Measurements from ENCODE around the gene OXCT1.

Gene OXCT1

DNA sequence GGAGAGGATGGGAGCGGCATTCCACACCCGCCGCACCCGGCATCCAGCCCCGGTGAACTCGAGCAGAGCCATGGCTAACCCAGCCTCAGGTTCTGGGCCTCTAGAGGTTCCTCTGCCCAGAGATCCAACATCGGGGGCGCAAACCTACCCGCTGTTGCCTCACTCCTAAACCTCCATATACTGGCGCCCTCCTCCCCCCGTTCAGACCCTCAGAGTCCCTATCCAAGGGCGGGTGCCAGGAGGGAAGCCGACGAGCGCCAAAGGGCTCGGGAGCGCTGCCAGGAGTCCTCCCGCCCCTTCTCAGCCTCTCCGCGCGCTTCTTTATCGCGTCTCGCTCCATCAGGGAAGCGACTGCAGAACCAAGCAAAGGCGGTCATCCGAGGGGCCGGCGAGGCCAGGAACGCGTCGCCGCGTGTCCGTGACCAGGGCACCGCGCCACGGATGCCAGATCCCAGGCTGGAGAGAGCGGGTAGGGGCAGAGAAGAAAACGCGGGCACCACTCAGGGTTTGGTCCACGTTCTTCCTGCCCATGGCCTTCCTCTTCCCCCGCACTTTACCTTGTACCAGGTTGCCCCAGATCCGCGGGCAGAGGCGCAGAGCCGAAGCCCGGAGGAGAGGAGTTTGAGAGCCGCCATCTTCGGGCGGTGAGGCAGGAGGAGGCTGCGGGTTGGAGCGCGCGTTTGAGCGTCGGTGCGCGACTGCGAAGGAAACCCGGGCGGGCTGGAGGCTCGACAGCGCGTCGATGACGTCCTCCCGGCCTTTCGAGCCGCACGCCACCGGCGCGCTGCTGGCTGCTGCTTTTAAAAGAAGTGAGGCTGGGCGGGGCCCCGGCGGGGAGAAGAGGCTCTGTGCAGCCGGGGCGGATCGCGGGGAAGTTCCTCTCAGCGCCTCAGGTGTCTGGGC lies at the start of gene OXCT1:
OXCT1 (minus strand) TSS at position 702 of the 903 bp plus-strand sequence; CDS start at position 635, 67 bp downstream.
- DNase-seq, result peak; percentile 92

DNA sequence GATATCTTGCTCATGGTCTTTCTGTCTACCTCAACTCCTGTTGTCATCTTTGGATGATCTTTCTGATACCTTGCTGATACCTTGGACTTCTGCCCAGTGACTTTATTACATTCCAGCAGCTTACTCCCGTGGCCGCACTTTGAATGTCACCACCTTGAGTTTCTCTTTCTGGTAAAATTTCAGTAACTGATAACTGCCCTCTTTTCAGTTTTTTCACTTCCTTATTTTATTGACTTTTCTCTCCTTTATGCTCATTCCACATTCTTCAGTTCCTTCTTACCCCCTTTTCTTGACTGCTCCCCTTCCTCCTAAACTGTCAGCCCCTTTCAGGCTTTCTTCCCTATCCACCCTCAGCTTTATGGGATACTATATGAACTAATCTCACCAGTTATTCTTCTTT lies 47.9 kb upstream of the OXCT1 start:
- DNase-seq, result no peak

DNA sequence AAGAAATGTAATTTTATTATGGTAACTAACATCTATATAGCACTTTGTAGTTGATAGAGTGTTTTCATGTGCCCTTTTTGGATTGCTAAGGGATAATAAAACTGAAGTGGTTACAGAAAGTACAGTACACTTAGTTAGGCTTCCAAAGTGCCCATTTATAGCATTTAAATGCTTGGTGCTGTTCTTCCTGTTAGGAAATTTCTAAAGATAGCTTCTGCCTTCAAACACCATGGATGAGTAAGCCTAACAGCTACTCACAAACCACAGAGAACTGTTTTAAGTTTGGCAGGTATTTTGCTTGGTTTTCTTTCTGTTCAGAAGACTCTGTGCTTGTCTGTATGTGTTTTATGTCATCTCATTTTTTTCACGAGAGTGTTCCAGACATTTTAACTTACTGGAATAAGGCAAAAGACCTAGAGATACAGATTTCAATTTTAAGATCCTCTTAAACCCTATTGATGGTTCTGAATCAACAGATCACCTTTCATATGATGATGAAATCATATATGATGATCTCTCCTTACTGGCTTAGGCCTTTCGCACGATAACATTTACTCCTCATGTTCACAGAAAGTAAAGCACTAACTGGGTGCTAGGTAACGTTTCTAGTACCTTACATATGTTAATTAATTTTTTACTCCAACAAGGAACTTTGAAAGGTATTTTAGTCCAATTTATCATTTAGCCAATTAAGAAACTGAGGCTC lies 38.3 kb upstream of the OXCT1 start:
- DNase-seq, result no peak

DNA sequence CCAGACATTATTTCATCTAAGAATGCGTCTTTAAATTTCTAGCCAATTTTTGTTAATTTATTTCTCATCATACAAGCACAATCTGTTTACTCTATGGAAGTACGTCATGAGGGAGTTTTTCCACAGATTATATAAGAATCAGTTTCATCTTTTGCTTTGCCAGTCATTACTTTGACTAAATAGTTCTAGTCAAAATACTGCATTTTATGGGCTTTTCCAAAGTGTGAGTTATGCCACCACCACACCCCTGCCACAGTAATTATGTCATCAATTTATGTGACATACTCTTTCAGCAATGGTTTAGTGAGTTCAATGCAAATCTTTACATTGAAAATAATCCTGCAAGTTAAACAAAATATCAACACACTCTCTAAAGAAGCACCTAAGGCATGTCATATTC lies 35.9 kb upstream of the OXCT1 start:
- no peak for DNase-seq

DNA sequence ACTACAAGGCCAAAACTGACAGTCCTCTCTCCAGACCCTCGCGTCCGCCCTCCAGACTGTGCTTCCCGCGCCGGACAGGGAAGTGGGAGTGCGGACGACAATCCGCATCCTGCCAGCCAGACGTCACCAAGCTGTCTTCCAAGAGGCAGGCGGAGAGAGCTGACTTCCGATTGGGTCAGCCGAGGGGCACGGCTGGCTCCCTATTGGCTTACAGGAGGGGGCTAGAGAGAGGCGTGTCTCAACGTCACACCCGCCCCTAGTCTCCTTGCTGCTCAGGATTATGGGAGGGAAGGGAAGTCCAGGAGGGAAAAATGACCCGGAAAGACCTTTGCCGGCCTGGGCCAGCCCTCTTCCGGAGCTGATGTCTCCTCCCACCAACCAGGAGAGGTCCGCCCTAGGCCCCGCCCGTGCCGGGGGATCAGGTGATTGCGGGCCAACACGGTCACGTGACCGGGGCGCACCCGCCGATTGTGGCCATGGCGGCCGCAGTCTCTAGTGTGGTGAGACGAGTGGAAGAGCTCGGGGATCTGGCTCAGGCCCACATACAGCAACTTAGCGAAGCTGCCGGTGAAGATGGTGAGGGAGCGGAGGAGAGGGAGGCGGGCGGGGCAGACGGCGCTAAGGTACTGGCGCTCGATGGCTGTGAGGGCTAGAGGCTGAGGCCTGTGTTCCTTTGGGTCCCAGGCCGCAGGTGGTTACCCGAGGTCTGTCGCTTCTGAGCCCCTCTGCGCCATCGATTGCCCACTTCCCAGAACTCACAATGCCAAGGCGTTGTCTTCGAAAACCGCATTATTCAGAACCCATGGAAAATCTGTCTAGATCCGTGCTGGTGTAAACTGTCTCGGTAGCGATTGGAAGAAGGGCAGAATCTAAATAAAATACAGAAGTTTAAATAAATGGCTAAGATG lies 33.9 kb upstream of the OXCT1 start, which contains the start of gene RIMOC1:
RIMOC1 (plus strand) TSS at position 453 of the 908 bp plus-strand sequence; CDS start at position 477, 24 bp downstream.
- peak; percentile 99 for DNase-seq

DNA sequence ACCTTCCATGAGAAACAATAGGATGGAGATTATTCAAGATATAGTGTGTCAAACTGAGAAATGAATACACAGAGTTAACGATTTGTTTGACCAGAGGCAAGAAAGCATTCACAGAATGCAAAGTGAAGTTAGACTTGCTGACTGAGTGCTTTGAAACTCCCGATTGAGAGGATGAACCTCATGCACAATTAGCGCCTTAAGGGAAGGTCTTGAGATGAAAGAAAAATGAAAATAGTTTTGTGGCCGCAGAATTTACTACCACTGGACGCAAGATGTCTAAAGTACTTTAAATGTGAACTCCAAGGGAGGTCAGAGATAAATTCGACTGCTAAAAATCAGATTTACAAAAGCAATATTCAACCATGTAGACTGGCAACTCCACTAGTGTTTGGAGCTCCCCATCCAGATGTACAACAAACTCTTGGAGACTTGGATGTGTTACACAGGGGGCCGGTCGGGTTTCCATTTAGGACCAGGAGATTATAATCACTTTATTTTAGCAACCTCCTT lies 33.2 kb upstream of the OXCT1 start:
- no peak for DNase-seq

DNA sequence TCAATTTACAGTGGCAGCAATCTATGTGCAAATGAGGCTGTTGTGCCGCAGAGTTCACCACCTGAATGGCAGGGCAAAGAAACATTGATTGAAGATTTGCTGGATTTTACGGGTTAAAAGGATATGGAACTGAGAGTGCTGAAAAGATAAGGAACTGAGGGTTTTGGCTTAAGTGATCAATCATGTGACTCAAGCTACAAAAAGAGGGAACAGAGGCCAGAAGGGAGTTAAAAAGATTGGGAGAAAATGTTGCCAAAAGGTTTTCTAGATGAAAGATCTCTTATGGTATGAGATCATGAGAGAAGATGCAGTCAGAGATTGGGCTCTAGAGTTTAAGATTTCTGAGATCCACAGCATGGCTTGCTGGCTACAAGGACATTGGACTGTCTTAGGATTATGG lies 26.0 kb upstream of the OXCT1 start:
- DNase-seq, result no peak

DNA sequence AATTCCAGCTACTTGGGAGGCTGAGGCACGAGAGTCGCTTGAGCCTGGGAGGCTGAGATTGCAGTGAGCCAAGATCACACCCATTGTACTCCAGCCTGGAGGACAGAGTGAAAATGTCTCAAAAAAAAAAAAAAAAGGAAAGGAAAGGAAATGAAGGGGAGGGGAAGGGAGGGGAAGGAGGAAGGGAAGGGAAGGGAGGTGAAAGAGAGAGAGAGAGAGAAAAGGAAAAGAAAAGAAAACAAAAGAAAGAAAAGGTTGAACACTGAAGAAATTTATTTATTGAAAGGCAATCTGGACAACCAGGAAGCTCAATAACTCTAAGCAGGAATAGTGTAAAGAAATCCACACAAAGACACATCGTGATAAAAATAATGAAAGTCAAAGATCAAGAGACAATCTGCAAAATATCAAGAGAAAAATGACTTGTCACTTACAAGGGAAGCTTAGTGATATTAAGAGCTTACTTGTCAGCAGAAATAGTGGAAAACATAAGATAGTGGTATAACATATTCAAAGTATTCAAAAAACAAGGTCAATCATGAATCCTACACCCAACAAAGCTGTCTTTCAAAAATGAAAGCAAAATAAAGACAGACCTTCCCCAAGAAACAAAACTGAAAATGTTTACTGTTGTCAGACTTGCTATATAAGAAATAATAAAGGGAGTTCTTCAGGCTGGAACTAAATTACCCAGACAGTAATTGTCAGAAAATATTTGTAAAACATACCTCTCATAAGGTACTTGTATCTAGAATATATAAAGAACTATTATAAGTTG lies 23.0 kb upstream of the OXCT1 start:
- DNase-seq, result no peak

DNA sequence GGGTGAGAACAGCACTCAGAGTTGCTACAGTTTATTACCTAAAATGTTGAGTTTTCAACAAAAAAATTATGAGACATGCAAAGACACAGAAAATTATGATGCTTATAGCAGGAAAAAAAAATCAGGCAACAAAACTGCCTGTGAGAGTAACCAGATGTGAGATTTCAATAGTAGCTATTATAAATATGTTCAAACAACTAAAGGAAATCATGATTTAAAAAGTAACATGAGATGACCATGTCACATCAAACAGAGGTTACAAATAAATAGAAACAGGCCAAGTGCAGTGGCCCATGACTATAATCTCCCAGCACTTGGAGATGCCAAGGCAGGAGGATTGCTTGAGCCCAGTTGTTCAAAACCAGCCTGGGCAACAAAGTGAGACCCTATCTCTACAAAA lies 21.8 kb upstream of the OXCT1 start:
- no peak for DNase-seq

DNA sequence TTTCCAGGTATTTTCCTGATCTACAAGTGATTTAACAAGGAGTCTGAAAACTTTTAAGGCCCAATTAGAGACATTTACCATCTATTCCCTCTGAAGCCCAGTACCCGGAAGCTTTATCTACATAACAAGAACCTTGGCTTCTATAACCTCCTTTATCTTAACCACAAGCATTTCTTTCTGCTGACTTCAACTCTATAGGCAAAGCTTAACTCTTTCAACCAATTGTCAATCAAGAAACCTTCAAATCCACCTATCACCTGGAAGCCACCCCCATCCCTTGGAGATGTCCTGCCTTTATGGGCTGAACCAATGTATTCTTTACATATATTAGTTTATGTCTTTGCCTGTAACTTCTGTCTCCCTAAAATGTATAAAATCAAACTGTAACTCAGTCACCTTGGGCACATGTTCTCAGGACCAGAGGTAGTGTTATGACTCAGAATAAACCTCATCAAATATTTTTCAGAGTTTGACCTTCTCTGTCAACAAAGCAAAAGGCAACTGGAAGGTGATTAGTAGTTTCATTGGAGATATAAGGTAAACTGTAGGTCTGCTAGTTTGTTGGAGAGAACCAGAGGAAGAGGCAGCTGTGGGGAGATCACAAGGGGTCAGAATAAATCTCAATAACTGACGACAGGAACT lies 21.0 kb upstream of the OXCT1 start:
- DNase-seq, result no peak

DNA sequence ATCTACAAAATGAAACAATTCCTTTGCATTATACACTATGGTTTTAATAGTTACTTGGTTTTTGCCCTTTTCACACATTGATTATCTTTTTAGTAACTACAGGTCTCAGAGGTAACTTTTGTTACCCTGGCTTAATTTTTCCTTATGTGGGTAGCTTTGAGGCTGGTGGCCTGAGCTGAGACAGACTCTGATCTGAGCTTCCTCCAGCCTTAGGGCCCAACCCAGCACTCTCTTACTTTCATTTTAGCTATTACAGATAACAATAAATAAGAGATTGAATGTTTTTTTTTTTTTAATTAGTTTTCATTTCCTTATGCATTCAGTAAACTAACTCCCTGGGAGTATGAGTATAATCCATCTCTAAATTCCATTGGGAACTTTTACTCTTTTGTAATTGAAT lies 15.1 kb upstream of the OXCT1 start:
- no peak for DNase-seq

DNA sequence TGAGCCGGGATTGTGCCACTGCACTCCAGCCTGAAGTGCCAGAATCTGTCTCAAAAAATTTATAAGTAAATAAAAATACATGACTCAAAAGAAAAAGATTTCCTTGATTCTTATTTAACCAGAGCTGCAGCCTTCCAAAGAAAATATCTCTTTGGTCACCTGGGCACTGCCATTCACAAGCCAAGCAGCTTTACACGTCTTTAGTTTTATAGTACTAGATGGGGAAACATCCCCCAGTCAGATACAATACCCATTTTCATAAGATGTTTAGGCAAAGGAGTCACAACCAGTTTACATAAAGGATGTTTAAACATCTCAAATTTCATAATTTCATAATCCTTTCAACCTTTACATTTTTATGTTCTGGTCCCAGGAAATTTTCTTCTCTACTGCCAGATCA lies 13.7 kb upstream of the OXCT1 start:
- no peak for DNase-seq

DNA sequence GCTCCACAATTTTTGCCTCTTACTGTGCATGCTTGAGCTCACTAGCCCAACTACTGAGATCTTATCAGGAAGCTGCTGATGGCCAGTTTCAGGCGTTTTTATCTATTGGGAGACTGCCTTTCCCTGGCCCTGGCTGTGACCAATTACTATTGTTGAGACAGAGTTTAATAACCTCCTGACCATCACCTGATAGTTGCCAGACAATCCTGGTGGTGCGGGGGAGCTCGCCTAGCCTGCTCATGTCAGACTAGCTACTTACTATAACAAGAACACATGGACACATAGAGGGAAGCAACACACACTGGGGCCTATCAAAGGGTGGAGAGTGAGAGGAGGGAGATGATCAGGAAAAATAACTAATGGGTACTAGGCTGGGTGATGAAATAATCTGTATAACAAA lies 13.0 kb upstream of the OXCT1 start:
- DNase-seq, result no peak

DNA sequence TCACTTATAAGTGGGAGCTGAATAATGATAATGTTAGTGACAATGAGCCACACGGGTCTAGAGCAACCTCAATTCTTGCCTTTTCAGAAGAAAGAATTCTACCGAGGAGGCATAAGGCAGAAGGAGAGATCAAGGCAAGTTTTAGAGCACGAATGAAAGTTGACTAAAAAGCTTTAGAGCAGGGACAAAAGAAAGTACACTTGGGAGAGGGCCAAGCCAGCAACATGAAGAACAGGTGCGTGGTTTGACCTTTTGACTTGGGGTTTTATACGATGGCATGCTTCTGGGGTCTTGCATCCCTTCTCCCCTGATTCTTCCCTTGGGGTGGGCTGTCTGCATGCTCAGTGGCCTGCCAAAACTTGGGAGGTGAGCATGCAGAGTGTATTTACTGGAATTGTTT lies 12.5 kb upstream of the OXCT1 start:
- DNase-seq, result no peak

DNA sequence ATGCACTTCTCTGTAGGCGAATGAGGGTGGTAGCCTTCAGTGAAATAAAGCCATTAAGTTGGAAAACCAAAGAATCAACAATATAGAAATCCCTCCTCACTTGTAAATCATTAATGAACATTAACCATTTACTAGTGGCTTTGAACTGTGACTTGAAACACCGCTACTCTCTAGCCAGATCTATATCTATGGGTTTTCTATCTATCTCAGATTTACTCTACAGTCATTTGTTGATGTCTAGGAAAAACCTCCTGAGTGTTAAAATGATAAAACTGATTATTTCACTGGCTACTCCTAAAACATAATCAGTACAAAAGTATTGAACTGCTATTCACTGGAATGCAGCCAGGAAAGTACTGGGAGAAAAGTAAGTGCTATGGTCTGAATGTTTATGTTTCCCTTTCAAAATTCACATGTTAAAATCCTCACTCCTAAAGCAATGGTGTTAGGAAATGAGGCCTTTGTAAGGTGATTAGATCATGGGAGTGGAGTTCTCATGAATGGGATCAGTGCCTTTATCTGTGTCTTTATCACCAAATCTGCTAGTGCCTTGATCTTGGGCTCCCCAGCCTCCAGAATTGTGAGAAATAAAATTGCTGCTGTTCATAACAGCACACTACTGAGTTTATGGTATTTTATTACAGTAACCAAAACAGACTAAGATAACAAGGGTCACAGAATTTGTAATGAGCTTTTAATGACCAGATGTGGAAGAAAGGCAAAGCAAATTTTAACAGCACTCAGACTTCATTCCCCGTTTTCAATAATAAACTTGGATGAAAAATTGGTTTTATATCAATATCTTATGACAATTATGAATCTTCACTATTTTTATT lies 8.6 kb upstream of the OXCT1 start:
- DNase-seq, result no peak

DNA sequence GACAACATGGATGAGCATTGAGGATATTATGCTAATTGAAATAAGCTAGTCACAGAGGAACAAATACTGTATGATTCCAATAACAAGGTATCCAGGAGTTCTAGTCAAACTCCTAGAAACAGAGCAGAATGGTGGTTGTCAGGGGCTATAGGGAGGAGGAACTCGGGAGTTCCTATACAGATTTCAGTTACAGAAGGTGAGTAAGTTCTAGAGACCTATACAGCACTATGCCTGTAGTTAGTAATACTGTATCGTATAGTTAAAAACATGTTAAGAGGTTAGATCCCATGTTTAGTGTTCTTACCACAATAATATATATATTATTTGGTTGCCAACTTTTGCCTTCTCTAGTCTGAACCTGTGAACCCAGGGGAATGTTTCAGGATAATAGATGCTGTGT lies 7.9 kb upstream of the OXCT1 start:
- DNase-seq, result no peak

DNA sequence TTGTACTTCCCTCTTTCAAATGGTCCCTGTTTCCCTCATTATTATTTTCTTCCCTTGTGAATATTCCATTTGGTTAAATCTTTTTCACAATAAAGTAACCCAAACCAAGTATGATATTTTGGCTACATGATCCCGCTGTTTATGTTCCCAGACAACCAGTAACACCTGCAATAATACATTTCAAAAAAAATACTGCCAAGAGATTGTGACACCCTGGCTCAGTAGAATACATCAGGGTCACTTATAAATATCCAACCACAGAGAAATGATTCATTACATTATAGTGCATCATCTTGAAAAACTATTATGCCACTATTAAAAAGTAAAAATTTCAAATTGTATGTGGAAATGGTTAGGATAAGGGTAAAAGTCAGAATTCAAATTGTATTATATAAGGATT lies 7.2 kb upstream of the OXCT1 start:
- DNase-seq, result no peak

DNA sequence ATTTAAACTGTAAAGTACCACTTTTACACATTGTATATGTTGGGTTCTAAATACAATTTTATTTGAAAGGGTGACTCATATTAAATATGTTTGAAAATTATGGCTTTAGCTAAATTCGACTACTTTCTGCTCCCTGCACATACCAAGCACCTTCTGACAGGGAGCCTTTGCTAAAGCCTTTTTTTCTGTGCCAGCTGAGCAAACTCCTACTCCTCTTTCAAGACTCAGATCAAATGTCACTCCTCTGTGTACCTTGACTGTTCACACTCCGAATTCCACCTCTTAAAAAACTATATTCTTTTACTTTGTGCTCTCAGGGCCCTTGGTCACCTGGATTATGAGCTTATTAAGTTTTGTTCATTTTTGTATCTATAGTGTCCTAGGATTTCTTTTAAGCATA lies 6.5 kb upstream of the OXCT1 start:
- DNase-seq, result no peak

DNA sequence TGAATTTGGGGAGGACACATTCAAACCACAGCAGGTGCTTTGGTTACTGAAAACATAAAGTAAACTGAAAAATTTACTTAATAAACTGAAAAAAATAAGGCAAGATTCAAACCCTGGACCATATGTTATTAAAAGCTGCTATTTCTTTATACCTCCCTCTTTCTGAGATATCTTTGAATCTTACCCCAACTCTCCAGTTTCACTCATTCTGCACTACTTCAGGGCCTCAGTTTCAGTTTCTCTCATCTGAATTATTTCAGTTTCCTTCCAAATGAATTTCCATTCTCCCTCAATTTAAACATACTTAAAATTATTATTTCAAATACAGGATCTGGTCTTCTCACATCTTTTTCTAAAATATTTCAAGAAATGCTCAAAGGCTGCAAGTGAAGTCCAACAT lies 4.9 kb upstream of the OXCT1 start:
- no peak for DNase-seq

DNA sequence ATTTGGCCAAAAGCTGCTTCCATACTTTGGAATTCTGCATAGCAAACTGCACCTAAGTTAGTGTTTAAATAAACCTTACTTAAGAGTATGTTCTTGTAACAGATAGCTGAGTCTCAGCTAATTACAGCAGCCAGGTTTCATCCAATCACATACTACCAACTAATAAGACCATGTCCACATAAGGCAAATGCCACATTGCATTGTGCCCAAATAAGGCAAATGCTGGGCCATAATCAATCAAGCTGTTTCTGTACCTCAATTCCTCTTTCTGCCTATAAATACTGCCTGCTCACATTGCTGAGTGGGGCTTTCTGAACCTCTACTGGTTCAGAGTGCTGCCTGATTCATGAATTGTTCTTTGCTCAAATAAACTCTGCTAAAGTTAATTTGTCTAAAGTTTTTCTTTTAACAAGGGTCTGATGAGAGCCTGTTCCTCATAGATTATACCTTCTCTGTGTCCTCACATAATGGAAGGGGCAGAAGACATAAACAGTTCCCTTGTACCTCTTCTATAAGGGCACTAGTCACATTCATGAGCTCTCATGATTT lies 4.4 kb upstream of the OXCT1 start:
- no peak for DNase-seq
